K562 (cell line): ENCODE data around the gene GOLGA2. TPM values are rescaled to one million over a fixed set of nuclear protein-coding genes. Genes with fewer than 3 reads are reported as not detected.

Experiments
- AFF4 ChIP-seq: sonication (generic); formaldehyde crosslinking; IDR thresholded peaks from 2 replicates; pipeline ENCODE4 v1.8.0; 2023; ENCODE audit warnings: mild to moderate bottlenecking, missing genetic modification reagents
- ATF3 ChIP-seq, 2 experiments: fragments of 450-650 bp in 1 of 2; sonication (generic) in 1 of 2; formaldehyde crosslinking in 1 of 2; IDR thresholded peaks in 1 of 2; conservative IDR thresholded peaks in 1 of 2; 2 replicates each; pipeline versions ENCODE4 v1.6.1 to v1.8.1; 2016 to 2023; ENCODE audit warnings: mild to moderate bottlenecking in 2 of 2, moderate library complexity in 2 of 2, inconsistent platforms in 1 of 2, missing genetic modification reagents in 1 of 2
- CREB3 ChIP-seq: fragments of 450-650 bp; conservative IDR thresholded peaks from 2 replicates; pipeline ENCODE4 v1.6.1; 2016; ENCODE audit warnings: missing genetic modification characterization, low read depth, mild to moderate bottlenecking, missing compliant biosample characterization, moderate library complexity
- KAT7 ChIP-seq: sonication (generic); formaldehyde crosslinking; IDR thresholded peaks from 2 replicates; pipeline ENCODE4 v1.8.0; 2022; ENCODE audit warnings: missing genetic modification reagents, mild to moderate bottlenecking, borderline replicate concordance
- RBM22 ChIP-seq: fragments of 200-400 bp; formaldehyde crosslinking; IDR thresholded peaks from 2 replicates; pipeline ENCODE4 v1.6.1; 2018; ENCODE audit warnings: low read length, low read depth; ENCODE audit not compliant: poor library complexity, severe bottlenecking
- USF1 ChIP-seq: sonication (generic); formaldehyde crosslinking; IDR thresholded peaks from 2 replicates; pipeline ENCODE4 v1.9.0; 2022; ENCODE audit warnings: mild to moderate bottlenecking, missing genetic modification reagents
- ZFP30 ChIP-seq: fragments of 250-450 bp; sonication (Bioruptor Pico); IDR thresholded peaks from 2 replicates; pipeline ENCODE4 v1.8.0; 2022; ENCODE audit warnings: moderate library complexity, mild to moderate bottlenecking, inconsistent platforms, borderline replicate concordance
- polyA plus RNA-seq, 8 experiments: library from polyadenylated mRNA; depleted of rRNA in 4 of 8; stranded (reverse) in 5 of 8; unstranded in 3 of 8; fragments of >200 nt; fragmentation: Nextera tagmentation in 2 of 8; fragmentation: Illumina TruSeq in 1 of 8; extraction: Ambion mirVana in 2 of 8; extraction: Trizol in 1 of 8; gene quantifications; 2 replicates each; pipeline versions ENCODE4 v1.2.1 to v1.2.3, GENCODE V29; 2011 to 2014; ENCODE audit warnings: inconsistent platforms in 1 of 8, missing spikeins in 1 of 8
- total RNA-seq, 7 experiments: library from RNA; depleted of rRNA in 6 of 7; stranded (reverse); fragments of >200 nt in 6 of 7; fragmentation: Illumina TruSeq in 2 of 7; extraction: Trizol in 2 of 7; gene quantifications; 2 replicates each; pipeline versions ENCODE4 v1.2.1 to v1.2.3, GENCODE V29; 2011 to 2021; ENCODE audit warnings: low replicate concordance in 1 of 7
- TF ChIP-seq, protein P1 (sequence below): fragments of 250-450 bp; sonication (Bioruptor Pico); IDR thresholded peaks from 2 replicates; pipeline ENCODE4 v1.4.0; 2020; ENCODE audit warnings: mild to moderate bottlenecking, moderate library complexity

The GOLGA2 gene
- total and polyA plus RNA-seq, 9 of the 15 experiments (the other 6 are each of a cell fraction or from before 2014, with no cell fraction given), result 15.7 to 138 (median 76.0) TPM

- TF ChIP-seq, protein P1, sequence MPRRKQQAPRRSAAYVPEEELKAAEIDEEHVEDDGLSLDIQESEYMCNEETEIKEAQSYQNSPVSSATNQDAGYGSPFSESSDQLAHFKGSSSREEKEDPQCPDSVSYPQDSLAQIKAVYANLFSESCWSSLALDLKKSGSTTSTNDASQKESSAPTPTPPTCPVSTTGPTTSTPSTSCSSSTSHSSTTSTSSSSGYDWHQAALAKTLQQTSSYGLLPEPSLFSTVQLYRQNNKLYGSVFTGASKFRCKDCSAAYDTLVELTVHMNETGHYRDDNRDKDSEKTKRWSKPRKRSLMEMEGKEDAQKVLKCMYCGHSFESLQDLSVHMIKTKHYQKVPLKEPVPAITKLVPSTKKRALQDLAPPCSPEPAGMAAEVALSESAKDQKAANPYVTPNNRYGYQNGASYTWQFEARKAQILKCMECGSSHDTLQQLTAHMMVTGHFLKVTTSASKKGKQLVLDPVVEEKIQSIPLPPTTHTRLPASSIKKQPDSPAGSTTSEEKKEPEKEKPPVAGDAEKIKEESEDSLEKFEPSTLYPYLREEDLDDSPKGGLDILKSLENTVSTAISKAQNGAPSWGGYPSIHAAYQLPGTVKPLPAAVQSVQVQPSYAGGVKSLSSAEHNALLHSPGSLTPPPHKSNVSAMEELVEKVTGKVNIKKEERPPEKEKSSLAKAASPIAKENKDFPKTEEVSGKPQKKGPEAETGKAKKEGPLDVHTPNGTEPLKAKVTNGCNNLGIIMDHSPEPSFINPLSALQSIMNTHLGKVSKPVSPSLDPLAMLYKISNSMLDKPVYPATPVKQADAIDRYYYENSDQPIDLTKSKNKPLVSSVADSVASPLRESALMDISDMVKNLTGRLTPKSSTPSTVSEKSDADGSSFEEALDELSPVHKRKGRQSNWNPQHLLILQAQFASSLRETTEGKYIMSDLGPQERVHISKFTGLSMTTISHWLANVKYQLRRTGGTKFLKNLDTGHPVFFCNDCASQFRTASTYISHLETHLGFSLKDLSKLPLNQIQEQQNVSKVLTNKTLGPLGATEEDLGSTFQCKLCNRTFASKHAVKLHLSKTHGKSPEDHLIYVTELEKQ (CRISPR knock-in tag), result no peak
- TF ChIP-seq AFF4 (CRISPR knock-in tag) (no peak), ATF3 (IDR thresholded peaks at IDR 0.05) (no peak), ATF3 (CRISPR knock-in tag; conservative IDR thresholded peaks at IDR 0.05) (no peak), RBM22 (no peak), ZFP30 (CRISPR knock-in tag) (no peak), KAT7 (CRISPR knock-in tag) (no peak), USF1 (no peak), CREB3 (tag) (no peak)
These were observed 31.5 kb downstream of the GOLGA2 start (continued) for GRCh38 chr9:128244091-128244836.
